ENCODE data around the gene EXTL1. TPM values are rescaled to one million over a fixed set of nuclear protein-coding genes. Genes with fewer than 3 reads are reported as not detected.

The EXTL1 gene
- total and polyA plus RNA-seq, 2 donors: 0.58 to 2.3 TPM

DNA sequence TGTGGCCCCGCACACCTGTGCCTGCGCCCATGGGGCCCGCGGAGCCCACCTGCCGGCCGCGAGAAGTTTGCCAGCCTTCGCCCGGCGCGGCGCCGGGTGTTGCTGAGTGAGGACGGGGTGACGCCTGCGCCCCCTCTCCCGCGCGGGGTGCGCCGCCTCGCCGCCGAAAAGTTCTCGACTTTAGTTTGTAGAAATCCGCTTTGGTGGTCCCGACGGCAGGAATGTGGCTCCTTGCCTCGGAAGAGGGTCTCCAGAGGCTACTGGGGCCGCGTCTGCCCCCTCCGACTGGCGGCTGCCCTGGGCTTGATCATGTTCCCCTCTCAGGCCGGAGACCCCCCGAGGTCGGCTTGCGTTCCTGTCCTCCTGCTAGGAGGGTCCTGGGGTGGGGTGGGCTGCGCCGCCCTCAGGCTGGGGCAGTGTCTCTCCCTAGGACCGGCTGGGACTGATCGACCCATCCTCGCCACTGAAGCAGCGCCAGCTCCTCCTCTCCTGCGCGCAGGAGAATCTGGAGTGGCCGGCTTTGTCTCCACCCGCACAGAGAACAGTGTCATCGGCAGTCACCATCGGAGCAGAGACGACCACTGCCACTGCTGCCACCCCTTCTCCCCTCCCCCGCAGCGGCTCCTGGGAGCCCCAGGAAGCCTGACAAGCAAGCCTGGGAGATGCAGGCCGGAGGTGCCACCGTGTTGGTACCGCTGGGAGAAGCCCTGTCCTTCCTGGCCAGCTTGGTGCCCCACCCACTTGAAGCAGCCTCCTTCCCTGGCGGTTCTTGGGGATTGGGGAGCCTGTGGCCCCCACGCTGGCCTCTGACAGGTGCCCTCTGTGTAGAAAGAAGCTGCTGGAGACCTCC is 24.9 kb downstream of the EXTL1 start:
- Histone ChIP-seq H3K4me1 (ENCODE audit: insufficient read depth) (no peaks in the 10 kb centered on the region), H3K36me3 (ENCODE audit: insufficient read depth) (no peaks in the 10 kb centered on the region)

GRCh38 chr1:26047278-26047874 is 25.8 kb downstream of the EXTL1 start:
- DNase-seq (ENCODE audit: extremely low spot score): no peak
- Histone ChIP-seq H3K27ac (ENCODE audit: low read depth) (no peak overlapping the region), H3K4me3 (ENCODE audit: low read depth, low read length) (no peak overlapping the region), H3K36me3 (ENCODE audit: insufficient read depth) (no peaks in the 10 kb centered on the region), H3K4me1 (ENCODE audit: insufficient read depth) (no peaks in the 10 kb centered on the region)
- 81% methylated on average over 7 of the region's 7 CpGs for WGBS

More for the DNA sequence above, 24.9 kb downstream of the EXTL1 start:
- Histone ChIP-seq H3K4me3 (ENCODE audit: low read depth, low read length) (peak overlapping the region; percentile 9), H3K27ac (ENCODE audit: low read depth) (no peak overlapping the region)
- DNase-seq (ENCODE audit: extremely low spot score): no peak
- 8% methylated on average over 57 of the region's 57 CpGs for WGBS

- 78% methylated on average over 10 of the region's 10 CpGs for WGBS
- H3K4me1 ChIP-seq (ENCODE audit: insufficient read depth): no peaks in the 10 kb centered on the region
- DNase-seq (ENCODE audit: extremely low spot score): no peak
- no peaks in the 10 kb centered on the region for H3K36me3 ChIP-seq (ENCODE audit: insufficient read depth)
- no peak overlapping the region for H3K4me3 ChIP-seq (ENCODE audit: low read depth, low read length)
- no peak overlapping the region for H3K27ac ChIP-seq (ENCODE audit: low read depth)
Measured at GRCh38 chr1:26049531-26050247, 28.1 kb downstream of the EXTL1 start.

DNA sequence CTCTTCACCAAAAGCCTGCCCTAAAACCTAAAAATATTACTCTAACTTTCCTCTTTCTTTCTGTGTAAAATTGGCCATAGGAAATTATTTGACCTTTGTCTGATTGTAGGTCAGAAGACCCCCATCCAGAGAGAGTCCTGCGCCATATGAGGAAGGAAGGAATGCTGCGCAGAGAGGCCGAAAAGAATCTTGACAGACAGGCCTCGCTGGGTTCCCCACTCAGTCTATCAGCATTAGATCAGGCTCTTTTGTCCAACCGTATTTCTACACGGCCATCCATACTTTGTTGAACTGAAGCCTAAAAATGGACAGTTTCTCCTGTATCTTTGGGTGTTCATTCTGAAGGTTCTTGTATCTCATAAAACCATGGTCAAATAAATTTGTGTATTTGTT is 28.7 kb downstream of the EXTL1 start:
- no peak for DNase-seq (ENCODE audit: extremely low spot score)
- no peak overlapping the region for H3K4me3 ChIP-seq (ENCODE audit: low read depth, low read length)
- 83% methylated on average over 6 of the region's 6 CpGs for WGBS
- no peaks in the 10 kb centered on the region for H3K36me3 ChIP-seq (ENCODE audit: insufficient read depth)
- H3K27ac ChIP-seq (ENCODE audit: low read depth): no peak overlapping the region
- no peaks in the 10 kb centered on the region for H3K4me1 ChIP-seq (ENCODE audit: insufficient read depth)

GRCh38 chr1:26053718-26054560 is 32.4 kb downstream of the EXTL1 start:
- no peaks in the 10 kb centered on the region for H3K36me3 ChIP-seq (ENCODE audit: insufficient read depth)
- WGBS: 46% methylated on average over 16 of the region's 16 CpGs
- H3K4me1 ChIP-seq (ENCODE audit: insufficient read depth): no peaks in the 10 kb centered on the region
- no peak for DNase-seq (ENCODE audit: extremely low spot score)
- no peak overlapping the region for H3K27ac ChIP-seq (ENCODE audit: low read depth)
- H3K4me3 ChIP-seq (ENCODE audit: low read depth, low read length): no peak overlapping the region

- H3K4me3 ChIP-seq (ENCODE audit: low read depth, low read length): no peak overlapping the region
- no peaks in the 10 kb centered on the region for H3K4me1 ChIP-seq (ENCODE audit: insufficient read depth)
- DNase-seq (ENCODE audit: extremely low spot score): no peak
- H3K27ac ChIP-seq (ENCODE audit: low read depth): no peak overlapping the region
- WGBS: 77% methylated on average over 2 of the region's 2 CpGs
- no peaks in the 10 kb centered on the region for H3K36me3 ChIP-seq (ENCODE audit: insufficient read depth)
Measured at GRCh38 chr1:26055041-26055440, 33.5 kb downstream of the EXTL1 start.

DNA sequence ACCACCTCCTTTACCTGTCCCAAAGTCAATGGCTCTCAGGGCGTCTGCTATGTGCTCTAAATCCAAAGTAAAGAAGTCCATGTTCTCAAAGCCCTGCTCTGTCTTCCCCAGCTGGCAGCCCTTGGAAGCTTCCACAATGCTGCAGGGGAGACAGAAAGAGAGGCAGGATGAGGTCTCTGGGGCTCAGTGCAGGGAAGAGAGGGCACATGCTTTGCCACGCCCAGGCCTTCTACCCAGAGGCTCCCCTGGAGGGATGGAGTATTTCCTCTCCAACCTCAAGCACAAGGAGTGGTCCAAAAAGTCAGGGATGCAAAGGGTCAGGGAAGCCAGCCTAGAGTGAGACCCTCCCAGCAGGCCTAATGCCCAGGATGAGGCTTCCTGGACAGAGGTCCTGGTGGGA is 35.6 kb downstream of the EXTL1 start:
- Histone ChIP-seq H3K4me1 (ENCODE audit: insufficient read depth) (no peaks in the 10 kb centered on the region), H3K36me3 (ENCODE audit: insufficient read depth) (no peaks in the 10 kb centered on the region), H3K27ac (ENCODE audit: low read depth) (no peak overlapping the region), H3K4me3 (ENCODE audit: low read depth, low read length) (no peak overlapping the region)
- 79% methylated on average over 2 of the region's 2 CpGs for WGBS
- DNase-seq (ENCODE audit: extremely low spot score): no peak

- Histone ChIP-seq H3K36me3 (ENCODE audit: insufficient read depth) (no peaks in the 10 kb centered on the region), H3K4me3 (ENCODE audit: low read depth, low read length) (no peak overlapping the region), H3K4me1 (ENCODE audit: insufficient read depth) (no peaks in the 10 kb centered on the region), H3K27ac (ENCODE audit: low read depth) (no peak overlapping the region)
- DNase-seq (ENCODE audit: extremely low spot score): no peak
- 85% methylated on average over 5 of the region's 5 CpGs for WGBS
Measured at GRCh38 chr1:26058052-26058595, 36.5 kb downstream of the EXTL1 start.

- Histone ChIP-seq H3K36me3 (ENCODE audit: insufficient read depth) (no peaks in the 10 kb centered on the region), H3K4me1 (ENCODE audit: insufficient read depth) (no peaks in the 10 kb centered on the region), H3K4me3 (ENCODE audit: low read depth, low read length) (no peak overlapping the region), H3K27ac (ENCODE audit: low read depth) (no peak overlapping the region)
- WGBS: 74% methylated on average over 7 of the region's 7 CpGs
- DNase-seq (ENCODE audit: extremely low spot score): no peak
Measured at GRCh38 chr1:26059906-26060305, 38.3 kb downstream of the EXTL1 start.

DNA sequence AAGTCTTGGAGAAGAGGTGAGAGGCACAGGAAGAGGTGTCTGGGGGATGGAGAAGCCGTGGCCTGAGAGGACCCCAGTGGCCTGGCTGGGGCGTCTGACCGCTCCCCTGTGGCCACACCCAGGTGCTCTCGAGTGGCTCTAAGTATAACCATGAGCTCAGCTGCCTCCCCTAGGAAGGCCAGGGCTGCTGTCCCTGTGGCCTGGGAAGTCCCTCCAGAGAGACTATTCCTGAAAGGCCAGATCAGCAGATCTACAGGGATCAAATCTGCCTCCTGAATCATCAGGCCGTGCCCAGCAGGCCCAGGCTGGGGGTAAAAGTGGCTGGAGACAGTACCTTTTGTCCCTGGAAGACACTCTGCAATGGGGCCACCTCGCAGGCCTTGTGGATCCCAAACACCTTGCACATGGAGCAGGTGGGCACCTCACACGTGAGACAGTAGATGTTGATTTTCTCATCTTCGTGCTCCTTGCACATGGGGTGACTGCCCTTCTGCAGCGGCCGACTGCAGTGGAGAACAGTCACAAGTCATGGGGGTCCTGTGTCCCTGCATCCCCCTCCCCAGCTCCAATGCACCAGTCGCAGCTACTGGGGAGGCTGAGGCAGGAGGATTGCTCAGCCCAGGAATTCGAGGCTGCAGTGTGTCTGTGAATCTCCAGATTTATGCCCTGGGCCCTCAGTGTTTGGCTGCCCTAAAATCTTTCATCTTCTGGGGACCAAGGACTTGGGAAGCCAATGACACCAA is 39.4 kb downstream of the EXTL1 start:
- Histone ChIP-seq H3K4me3 (ENCODE audit: low read depth, low read length) (no peak overlapping the region), H3K4me1 (ENCODE audit: insufficient read depth) (no peaks in the 10 kb centered on the region), H3K36me3 (ENCODE audit: insufficient read depth) (no peaks in the 10 kb centered on the region), H3K27ac (ENCODE audit: low read depth) (no peak overlapping the region)
- DNase-seq (ENCODE audit: extremely low spot score): no peak
- WGBS: 72% methylated on average over 12 of the region's 12 CpGs

DNA sequence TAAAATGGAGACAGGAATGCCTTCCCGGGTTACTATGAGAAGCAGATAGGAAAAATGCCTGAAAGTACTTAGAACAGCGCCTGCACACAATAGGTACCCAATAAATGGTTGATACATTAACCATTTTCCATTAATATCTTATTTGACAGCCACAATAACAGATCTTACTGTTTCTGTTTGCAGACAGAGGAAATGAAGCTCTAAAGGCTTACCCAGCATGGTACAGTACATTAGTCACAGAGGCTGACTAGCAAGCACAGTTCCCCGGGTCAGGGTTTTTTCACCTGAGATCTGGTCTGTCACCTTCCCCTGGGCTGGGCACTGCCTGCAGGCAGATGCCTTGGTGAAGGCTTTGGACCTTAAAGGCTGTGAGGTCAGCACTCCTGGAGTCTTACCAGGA is 43.0 kb downstream of the EXTL1 start:
- Histone ChIP-seq H3K36me3 (ENCODE audit: insufficient read depth) (no peaks in the 10 kb centered on the region), H3K4me1 (ENCODE audit: insufficient read depth) (no peaks in the 10 kb centered on the region), H3K4me3 (ENCODE audit: low read depth, low read length) (no peak overlapping the region), H3K27ac (ENCODE audit: low read depth) (no peak overlapping the region)
- 72% methylated on average over 3 of the region's 3 CpGs for WGBS
- DNase-seq (ENCODE audit: extremely low spot score): no peak

DNA sequence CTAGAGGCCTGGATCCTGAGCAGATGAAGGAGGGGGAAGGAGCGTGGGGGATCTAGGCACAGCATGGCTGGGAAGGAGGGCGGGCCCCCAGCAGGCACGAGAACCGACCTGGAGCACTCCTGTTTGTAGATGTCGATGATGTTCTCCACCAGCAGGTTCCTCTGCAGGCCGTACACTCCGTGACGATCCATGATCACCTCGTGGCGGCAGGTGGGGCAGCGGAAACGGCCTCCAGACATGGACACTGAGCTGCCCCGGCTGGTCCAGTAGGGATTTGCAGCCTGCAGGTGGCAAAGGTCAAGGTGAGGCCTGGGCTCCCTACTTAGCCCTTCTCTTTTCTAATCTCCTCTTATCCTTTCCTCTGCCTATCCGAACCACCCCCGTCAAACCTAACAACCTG is 44.6 kb downstream of the EXTL1 start:
- Histone ChIP-seq H3K36me3 (ENCODE audit: insufficient read depth) (no peaks in the 10 kb centered on the region), H3K27ac (ENCODE audit: low read depth) (no peak overlapping the region), H3K4me3 (ENCODE audit: low read depth, low read length) (no peak overlapping the region), H3K4me1 (ENCODE audit: insufficient read depth) (no peaks in the 10 kb centered on the region)
- DNase-seq (ENCODE audit: extremely low spot score): no peak
- 78% methylated on average over 15 of the region's 15 CpGs for WGBS

Data from urinary bladder (tissue), 4 donors.